Heart left ventricle (tissue), 16 donors: ENCODE measurements around the gene BDH2. TPM values are rescaled to one million over a fixed set of nuclear protein-coding genes. Genes with fewer than 3 reads are reported as not detected.

Experiments used
- ATAC-seq, 4 donors: fragments of 200-7000 bp; cut with Tn5 transposase; one replicate each; pipeline ENCODE4 v1.9.1; 2020 to 2022; ENCODE audit warnings: moderate library complexity in 4 of 4, mild to moderate bottlenecking in 3 of 4, moderate number of reproducible peaks in 1 of 4
- DNase-seq, 5 donors: peaks; one replicate each; pipeline ENCODE4 v3.0.0-alpha.2; 2020
- H3K27ac ChIP-seq, 12 donors: fragments of 200-600 bp; sonication (generic) in 4 of 12; one replicate each; pipeline versions ENCODE4 v1.5.0 to v1.8.0; 2016 to 2022; ENCODE audit warnings: mild to moderate bottlenecking in 2 of 12
- H3K27me3 ChIP-seq, 9 donors: fragments of 200-600 bp; sonication (generic) in 2 of 9; one replicate each; pipeline versions ENCODE4 v1.5.1 to v1.8.0; 2016 to 2022; ENCODE audit warnings: mild to moderate bottlenecking in 3 of 9
- H3K36me3 ChIP-seq, 9 donors: fragments of 200-600 bp; sonication (generic) in 2 of 9; one replicate each; pipeline versions ENCODE4 v1.5.0 to v1.8.0; 2018 to 2022; ENCODE audit warnings: mild to moderate bottlenecking in 2 of 9
- H3K4me1 ChIP-seq, 12 donors: fragments of 200-600 bp; sonication (generic) in 4 of 12; one replicate each; pipeline versions ENCODE4 v1.5.0 to v1.8.0; 2016 to 2022; ENCODE audit warnings: mild to moderate bottlenecking in 3 of 12
- H3K4me3 ChIP-seq, 12 donors: fragments of 200-600 bp; sonication (generic) in 4 of 12; one replicate each; pipeline versions ENCODE4 v1.5.0 to v1.8.0; 2017 to 2022; ENCODE audit warnings: mild to moderate bottlenecking in 9 of 12, moderate library complexity in 4 of 12
- H3K9me3 ChIP-seq, 12 donors: fragments of 200-600 bp; sonication (generic) in 4 of 12; one replicate each; pipeline versions ENCODE4 v1.5.0 to v1.8.0; 2016 to 2022; ENCODE audit warnings: mild to moderate bottlenecking in 1 of 12
- CTCF ChIP-seq, 12 donors: fragments of 200-600 bp; sonication (generic) in 4 of 12; IDR thresholded peaks; one replicate each; pipeline versions ENCODE4 v1.5.0 to v1.8.0; 2018 to 2022; ENCODE audit warnings: antibody characterized with exemption in 12 of 12, mild to moderate bottlenecking in 5 of 12
- POLR2A ChIP-seq, 2 donors: fragments of 450-650 bp; IDR thresholded peaks; one replicate each; pipeline ENCODE4 v1.6.1; 2017; ENCODE audit warnings: antibody characterized with exemption in 2 of 2, mild to moderate bottlenecking in 2 of 2, moderate library complexity in 2 of 2
- WGBS, 4 donors: extraction: QIAGEN DNeasy Blood & Tissue Kit in 2 of 4; methylation state at CpG; one replicate each; pipeline versions ENCODE4 v1.1.5 to v1.1.7; 2013 to 2018; 5-methylcytosine and 5-hydroxymethylcytosine counted together
- intact Hi-C, 10 donors: fragments of 100-400 bp; cut with DNase I; formaldehyde crosslinking; loops; one replicate each; pipeline versions ENCODE4 v1.11.1 to v1.14.2; 2022
- polyA plus RNA-seq, 2 donors: library from polyadenylated mRNA; stranded (reverse); fragments of 200-250 nt; gene quantifications; one replicate each; pipeline ENCODE4 v1.2.3, GENCODE V29; 2013
- total RNA-seq, 9 donors: library from RNA; depleted of rRNA in 2 of 9; stranded (reverse); fragments of >200 nt in 2 of 9; fragmentation: NEBNext Ultra II Directional in 3 of 9; extraction: Animal tissue kit (Norgen Biotek cat#: 25700) in 3 of 9; gene quantifications; one replicate each; pipeline versions ENCODE4 v1.1.0 to v1.2.4, GENCODE V29; 2016 to 2023
- donor health status: ischemic (EF 13 %, LVEDD 7.1; RV severe dilation, severe dysfunction).
- donor health status: healthy with polysubstance abuse.
- donor health status: DM: no; HTN: yes; CAD: no.
- donor health status: DM: no; HTN: no; CAD: no.
- donor health status: ischemic (EF 25% LVEDD 6.9; RV normal size, moderate dysfunction).
- donor health status: ischemic (EF 25% LVEDD 5.7; RV mildly dilated, moderate dysfunction).
- donor health status: healthy.
- donor health status: DM: yes; HTN: yes; CAD: no.
- donor health status: ischemic (EF 35%, LVEDD 5.7; RV mildly dilated, moderate dysfunction).
- donor health status: nonischemic (EF 11% LVEDD 7.7; RV severe dilation, severe dysfunction).
- donor health status: DM: yes; HTN: yes; CAD: no.
- donor health status: PGD.
- donor health status: ischemic (EF 29% LVEDD 5.4; RV normal size, mild dysfunction).
- donor health status: nonischemic (EF 23%, LVEDD 6.1; RV moderate dilation, normal function).

The BDH2 gene
- total and polyA plus RNA-seq, 11 donors: 20.3 to 38.0 (median 25.0) TPM

- no peaks in the 10 kb centered on the region for H3K27me3 ChIP-seq
- peaks cover 0 to 99% (median 68%) of the 10 kb centered on the region in 9 donors for H3K36me3 ChIP-seq
- DNase-seq (no peak), ATAC-seq (no peak)
- no peak overlapping the region for H3K4me3 ChIP-seq
- intact Hi-C loops: loop anchor here in 2 of 10 donors (5.0 to 10.0 kb wide), 2 partner anchors 475 to 642 kb away; no protein-coding TSS in a partner anchor
- no peaks in the 10 kb centered on the region for H3K9me3 ChIP-seq
- peaks cover 0 to 14% (median 0%) of the 10 kb centered on the region in 12 donors for H3K4me1 ChIP-seq
- TF ChIP-seq POLR2A (IDR thresholded peaks at IDR 0.05): no peak
- TF ChIP-seq CTCF (IDR thresholded peaks at IDR 0.05): no peak
- no peak overlapping the region for H3K27ac ChIP-seq
- WGBS, 4 donors: 89 to 96% (median 92%) methylated on average over 2 of the region's 2 CpGs
Measured at GRCh38 chr4:103089481-103089880, 10.2 kb downstream of the BDH2 start.

GRCh38 chr4:103086551-103086950 lies 13.1 kb downstream of the BDH2 start:
- Histone ChIP-seq H3K36me3 (peaks cover 0 to 100% (median 64%) of the 10 kb centered on the region in 9 donors), H3K4me3 (no peak overlapping the region), H3K9me3 (no peaks in the 10 kb centered on the region), H3K27me3 (no peaks in the 10 kb centered on the region), H3K27ac (no peak overlapping the region), H3K4me1 (no peaks in the 10 kb centered on the region)
- TF ChIP-seq POLR2A (IDR thresholded peaks at IDR 0.05): no peak
- no peak for TF ChIP-seq CTCF (IDR thresholded peaks at IDR 0.05)
- no peak for DNase-seq
- WGBS, 4 donors: 70 to 86% (median 74%) methylated on average over 1 of the region's 1 CpG
- intact Hi-C loops: loop anchor here in 2 of 10 donors (5.0 to 10.0 kb wide), 2 partner anchors 472 to 639 kb away; no protein-coding TSS in a partner anchor
- ATAC-seq: no peak

GRCh38 chr4:103085555-103086196 lies 14.0 kb downstream of the BDH2 start:
- Histone ChIP-seq H3K9me3 (no peaks in the 10 kb centered on the region), H3K27me3 (no peaks in the 10 kb centered on the region), H3K4me1 (no peaks in the 10 kb centered on the region), H3K36me3 (peaks cover 0 to 100% (median 59%) of the 10 kb centered on the region in 9 donors), H3K4me3 (no peak overlapping the region), H3K27ac (no peak overlapping the region)
- intact Hi-C loops: loop anchor here in 2 of 10 donors (5.0 to 10.0 kb wide), 2 partner anchors 471 to 638 kb away; no protein-coding TSS in a partner anchor
- ATAC-seq (no peak), DNase-seq (no peak)
- WGBS, 4 donors: 93 to 99% (median 98%) methylated on average over 2 of the region's 2 CpGs
- TF ChIP-seq POLR2A (IDR thresholded peaks at IDR 0.05) (no peak), CTCF (IDR thresholded peaks at IDR 0.05) (no peak)

GRCh38 chr4:103079621-103080020 lies 20.0 kb downstream of the BDH2 start:
- Histone ChIP-seq H3K4me1 (peaks cover 0 to 23% (median 7%) of the 10 kb centered on the region in 12 donors), H3K27me3 (no peaks in the 10 kb centered on the region), H3K27ac (no peak overlapping the region), H3K36me3 (peaks cover 0 to 60% (median 14%) of the 10 kb centered on the region in 9 donors), H3K4me3 (no peak overlapping the region), H3K9me3 (no peaks in the 10 kb centered on the region)
- 94 to 100% (median 97%) methylated on average over 1 of the region's 1 CpG for WGBS, 4 donors
- ATAC-seq (no peak), DNase-seq (no peak)
- intact Hi-C loops: loop anchor here in 2 of 10 donors (5.0 to 10.0 kb wide), 2 partner anchors 212 to 465 kb away; partner anchors contain the start of gene CISD2 (in 1 of the 2)
- TF ChIP-seq POLR2A (IDR thresholded peaks at IDR 0.05): no peak
- no peak for TF ChIP-seq CTCF (IDR thresholded peaks at IDR 0.05)
